GM18505 (cell line): ENCODE data around the gene GRM5.
A peak's percentile ranks its signal among the peaks of the same experiment; 100 is the strongest.
"Not testable (repeated sequence)": the region's sequence is repeated elsewhere in the genome, so short reads cannot be mapped to it uniquely, and the experiment has no call there.

Experiments used
- ATAC-seq: cut with Tn5 transposase; IDR thresholded peaks from one replicate; pipeline ENCODE4 v1.9.1; 2021; ENCODE audit not compliant: unreplicated experiment
- POLR2A ChIP-seq: IDR thresholded peaks from 4 replicates; pipeline ENCODE4 v1.6.1; 2011; ENCODE audit warnings: borderline replicate concordance; ENCODE audit not compliant: insufficient read depth, insufficient read length; ENCODE audit errors: extremely low read depth

The GRM5 gene

GRCh38 chr11:88491674-88492073, 574.1 kb downstream of the GRM5 start:
- no peak for TF ChIP-seq POLR2A
- no peak for ATAC-seq

DNA sequence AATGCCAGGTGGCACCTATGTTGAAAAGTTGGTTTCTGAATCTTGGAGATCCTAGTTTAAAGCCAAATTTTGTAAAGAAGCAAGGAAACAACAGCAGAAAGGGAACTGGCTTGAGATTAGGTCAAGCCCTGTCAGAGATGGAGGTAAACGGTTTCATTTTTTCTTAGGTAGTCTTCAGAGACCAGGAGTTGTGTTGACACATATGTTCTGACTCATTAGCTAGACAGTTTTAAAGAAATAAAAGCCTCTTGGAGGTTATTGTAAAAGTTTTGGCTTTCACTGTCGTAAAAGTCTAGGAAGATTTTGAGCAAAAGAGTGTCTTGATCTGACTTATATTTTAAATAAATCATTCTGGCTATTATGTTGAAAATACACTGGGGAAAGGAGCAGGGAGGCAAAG, 576.8 kb downstream of the GRM5 start:
- no peak for TF ChIP-seq POLR2A
- no peak for ATAC-seq

- ATAC-seq: no peak
- no peak for TF ChIP-seq POLR2A
These were observed 578.1 kb downstream of the GRM5 start for GRCh38 chr11:88487646-88488045.

DNA sequence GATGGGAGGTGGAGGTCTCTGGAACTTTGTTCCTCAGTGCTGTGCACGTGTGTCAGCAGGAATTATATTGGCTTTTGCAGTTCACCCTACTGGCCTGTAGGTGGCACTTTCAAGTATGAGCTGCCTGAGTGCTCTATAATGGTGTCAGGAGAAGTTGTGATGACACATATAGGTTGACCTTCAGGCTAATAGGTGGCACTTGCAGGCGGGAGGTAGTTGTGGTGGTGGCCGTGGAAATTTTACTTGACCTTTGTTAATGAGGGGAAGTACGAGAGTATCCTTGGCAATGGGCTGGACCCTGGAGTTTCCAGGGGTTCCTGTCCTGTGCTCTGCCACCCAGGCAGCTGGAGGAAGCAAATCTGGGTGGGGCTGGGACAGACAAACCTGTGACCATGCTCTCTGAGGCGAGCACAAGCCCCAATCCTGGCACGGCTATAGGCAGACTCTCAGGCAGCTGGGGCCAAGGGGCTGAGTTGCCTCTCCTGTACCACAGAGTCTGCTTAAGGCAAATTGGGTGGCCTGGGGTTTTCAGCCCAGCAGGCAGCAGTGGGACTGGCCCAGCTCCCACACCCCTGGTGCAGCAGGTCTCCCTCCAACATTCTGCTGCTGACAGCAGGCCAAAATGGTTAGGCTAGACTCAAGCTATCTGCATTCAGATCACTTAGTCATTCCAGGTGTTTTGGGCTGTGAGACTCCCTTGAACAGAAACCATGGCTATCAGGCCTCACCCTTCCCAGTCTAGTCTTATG, 580.7 kb downstream of the GRM5 start:
- TF ChIP-seq POLR2A: no peak
- peak; percentile 92 for ATAC-seq

GRCh38 chr11:88482871-88483301, 582.9 kb downstream of the GRM5 start:
- TF ChIP-seq POLR2A: no peak
- no peak for ATAC-seq

- no peak for TF ChIP-seq POLR2A
- ATAC-seq: no peak
These were observed 585.6 kb downstream of the GRM5 start for GRCh38 chr11:88480223-88480622.

DNA sequence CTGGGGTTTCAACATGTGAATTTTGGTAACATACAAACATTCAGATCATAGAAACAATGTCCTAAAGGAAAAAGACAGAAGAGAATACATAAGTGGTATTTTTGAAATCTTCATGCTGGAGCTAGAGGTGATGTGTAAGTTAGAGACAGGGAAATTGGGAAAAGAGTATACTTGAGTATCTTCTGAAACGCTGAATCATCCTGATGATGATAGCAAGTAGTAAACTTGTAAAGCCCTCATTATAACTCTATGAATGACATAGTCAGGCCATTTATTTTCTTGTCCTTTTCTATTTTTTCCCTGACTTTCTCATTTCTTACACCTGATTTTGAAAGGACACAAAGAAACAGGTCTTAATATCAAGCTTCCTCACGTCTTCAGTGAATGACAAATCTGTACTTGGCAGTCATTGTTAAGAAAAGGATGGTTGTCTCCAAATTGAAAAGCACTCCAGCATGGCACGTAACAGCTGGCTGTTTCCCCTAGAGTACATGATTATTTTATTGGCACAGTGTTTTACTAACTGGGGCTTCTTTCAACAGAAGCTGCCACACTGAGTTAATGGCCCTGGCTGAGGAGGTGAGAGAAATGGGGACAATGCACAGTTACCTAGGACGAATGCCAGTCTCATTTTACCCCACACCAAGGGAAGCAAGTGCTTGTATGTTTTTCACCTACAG, 587.5 kb downstream of the GRM5 start:
- TF ChIP-seq POLR2A: no peak
- no peak for ATAC-seq

DNA sequence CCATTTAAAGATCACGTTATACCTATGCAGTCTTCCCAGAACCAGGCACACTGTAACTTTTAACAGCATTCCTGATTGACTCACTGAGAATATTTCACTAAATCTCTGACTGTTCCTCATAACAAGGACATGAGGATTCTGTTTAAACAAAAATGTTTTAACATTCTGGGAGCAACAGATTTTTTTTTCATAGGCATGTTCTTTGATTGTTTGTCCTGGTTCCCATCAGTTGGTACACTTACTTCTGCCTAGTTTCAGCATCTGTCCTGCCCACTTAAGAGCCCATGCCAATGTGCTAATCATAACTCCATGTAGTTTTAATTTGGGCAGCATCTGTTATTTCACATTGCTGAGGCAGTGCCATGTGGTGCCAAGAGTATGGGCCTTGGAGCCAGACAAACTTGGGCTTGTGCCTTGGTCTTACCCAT, 589.8 kb downstream of the GRM5 start:
- TF ChIP-seq POLR2A: no peak
- no peak for ATAC-seq

- TF ChIP-seq POLR2A: no peak
These were observed 591.1 kb downstream of the GRM5 start for GRCh38 chr11:88474655-88475054.

GRCh38 chr11:88469561-88470225, 596.1 kb downstream of the GRM5 start:
- TF ChIP-seq POLR2A: no peak
- no peak for ATAC-seq

More at GRCh38 chr11:88474655-88475054, 591.1 kb downstream of the GRM5 start:
- ATAC-seq: no peak

- no peak for TF ChIP-seq POLR2A
- no peak for ATAC-seq
These were observed 601.3 kb downstream of the GRM5 start for GRCh38 chr11:88464528-88464927.

GRCh38 chr11:88463301-88463700, 602.5 kb downstream of the GRM5 start:
- not testable (repeated sequence) for ATAC-seq

GRCh38 chr11:88458047-88458446, 607.7 kb downstream of the GRM5 start:
- ATAC-seq: not testable (repeated sequence)

DNA sequence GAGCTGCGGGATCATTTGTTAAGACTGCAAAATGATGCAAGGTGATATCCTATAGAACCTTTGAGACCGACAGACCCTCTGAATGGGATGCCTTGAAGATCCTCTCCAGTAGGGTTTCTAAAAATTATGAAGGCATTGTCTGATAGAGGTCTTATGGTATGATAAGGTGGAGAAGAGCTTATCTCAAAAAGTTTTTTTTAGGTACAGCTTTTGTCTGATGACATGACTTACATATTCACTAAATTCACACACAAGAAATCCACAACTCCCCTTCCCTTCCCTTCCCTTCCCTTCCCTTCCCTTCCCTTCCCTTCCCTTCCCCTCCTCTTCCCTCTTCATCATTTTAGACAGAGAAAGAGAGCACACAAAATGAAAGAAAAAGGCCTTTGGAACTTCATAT, 609.8 kb downstream of the GRM5 start:
- ATAC-seq: no peak
- TF ChIP-seq POLR2A: no peak
